GM23338 (cell line): ENCODE measurements around the gene CNOT4. TPM values are rescaled to one million over a fixed set of nuclear protein-coding genes. Genes with fewer than 3 reads are reported as not detected.
A peak's percentile ranks its signal among the peaks of the same experiment; 100 is the strongest.

Source experiments
- ATAC-seq: fragments of 200-7000 bp; cut with Tn5 transposase; 3 replicates; pipeline ENCODE4 v1.9.1; 2020
- DNase-seq: peaks from one replicate; pipeline ENCODE4 v3.0.0-alpha.2; 2015; ENCODE audit warnings: low spot score
- H2AFZ ChIP-seq: fragments of 200-600 bp; sonication (generic); 2 replicates; pipeline ENCODE4 v1.8.0; 2016; ENCODE audit warnings: antibody characterized with exemption, mild to moderate bottlenecking, moderate library complexity
- H3F3A ChIP-seq: fragments of 200-600 bp; sonication (generic); replicated peaks from 2 replicates; pipeline ENCODE4 v1.8.0; 2017; ENCODE audit warnings: antibody characterized with exemption, mixed run types, low read depth
- H3K27ac ChIP-seq: fragments of 200-600 bp; sonication (generic); 2 replicates; pipeline ENCODE4 v1.6.1; 2016; ENCODE audit warnings: low read depth
- H3K27me3 ChIP-seq: fragments of 200-600 bp; sonication (generic); 2 replicates; pipeline ENCODE4 v1.8.0; 2016; ENCODE audit warnings: mild to moderate bottlenecking, mixed run types, moderate library complexity; ENCODE audit not compliant: insufficient read depth
- H3K36me3 ChIP-seq: fragments of 200-600 bp; sonication (generic); 2 replicates; pipeline ENCODE4 v1.8.0; 2016; ENCODE audit warnings: mild to moderate bottlenecking; ENCODE audit not compliant: insufficient read depth
- H3K4me1 ChIP-seq: fragments of 200-600 bp; sonication (generic); 2 replicates; pipeline ENCODE4 v1.8.0; 2016; ENCODE audit warnings: mild to moderate bottlenecking, moderate library complexity; ENCODE audit not compliant: insufficient read depth
- H3K4me2 ChIP-seq: fragments of 200-600 bp; sonication (generic); 2 replicates; pipeline ENCODE4 v1.7.1; 2017; ENCODE audit warnings: mixed run types
- H3K4me3 ChIP-seq: fragments of 200-600 bp; sonication (generic); 2 replicates; pipeline ENCODE4 v1.6.1; 2016; ENCODE audit warnings: mixed run types
- H3K79me2 ChIP-seq: fragments of 200-600 bp; sonication (generic); replicated peaks from 2 replicates; pipeline ENCODE4 v1.8.0; 2017; ENCODE audit warnings: mild to moderate bottlenecking; ENCODE audit not compliant: insufficient read depth
- H3K9me2 ChIP-seq: fragments of 200-600 bp; sonication (generic); 2 replicates; pipeline ENCODE4 v1.8.0; 2017; ENCODE audit not compliant: insufficient read depth
- H4K20me1 ChIP-seq: fragments of 200-600 bp; sonication (generic); replicated peaks from 2 replicates; pipeline ENCODE4 v1.8.0; 2017; ENCODE audit warnings: mild to moderate bottlenecking; ENCODE audit not compliant: insufficient read depth
- H3K27ac Mint-ChIP-seq: 2 replicates; pipeline ENCODE4 v1.8.0; 2020; ENCODE audit warnings: inconsistent platforms, mild to moderate bottlenecking, moderate library complexity, mixed read lengths
- H3K27me3 Mint-ChIP-seq: 3 replicates; pipeline ENCODE4 v1.8.0; 2022; ENCODE audit warnings: low read depth, mild to moderate bottlenecking, moderate library complexity, mixed read lengths, inconsistent platforms; ENCODE audit not compliant: insufficient read depth, poor library complexity
- H3K36me3 Mint-ChIP-seq: 3 replicates; pipeline ENCODE4 v1.8.0; 2021; ENCODE audit warnings: low read depth, mild to moderate bottlenecking, inconsistent platforms, moderate library complexity, mixed read lengths
- H3K4me1 Mint-ChIP-seq: 3 replicates; pipeline ENCODE4 v1.8.0; 2020; ENCODE audit warnings: mild to moderate bottlenecking, inconsistent platforms, mixed read lengths
- H3K4me3 Mint-ChIP-seq: 3 replicates; pipeline ENCODE4 v1.8.0; 2021; ENCODE audit warnings: moderate library complexity, mild to moderate bottlenecking, inconsistent platforms, mixed read lengths
- H3K9me3 Mint-ChIP-seq: 3 replicates; pipeline ENCODE4 v1.8.0; 2020; ENCODE audit warnings: moderate library complexity, mild to moderate bottlenecking, inconsistent platforms, mixed read lengths
- CREB1 ChIP-seq: fragments of 250-450 bp; sonication (Bioruptor Pico); IDR thresholded peaks from 2 replicates; pipeline ENCODE4 v1.5.0; 2020; ENCODE audit warnings: low read depth, mild to moderate bottlenecking, moderate library complexity
- CTCF ChIP-seq, 2 experiments: fragments of 200-600 bp in 1 of 2; sonication (generic) in 1 of 2; conservative IDR thresholded peaks; 2 replicates each; pipeline versions ENCODE4 v1.5.1 to v1.6.1; 2016 to 2017; ENCODE audit warnings: antibody characterized with exemption in 2 of 2, low read depth in 2 of 2, mild to moderate bottlenecking in 2 of 2, moderate library complexity in 1 of 2
- ETS1 ChIP-seq: IDR thresholded peaks from 2 replicates; pipeline ENCODE4 v1.6.1; 2016; ENCODE audit warnings: antibody characterized with exemption
- EZH2 ChIP-seq: fragments of 200-600 bp; sonication (generic); IDR thresholded peaks from one replicate; pipeline ENCODE4 v1.8.0; 2017; ENCODE audit warnings: antibody characterized with exemption, mild to moderate bottlenecking, low read depth; ENCODE audit not compliant: unreplicated experiment
- EZH2phosphoT487 ChIP-seq: fragments of 200-600 bp; sonication (generic); IDR thresholded peaks from one replicate; pipeline ENCODE4 v1.8.1; 2018; ENCODE audit warnings: antibody characterized with exemption; ENCODE audit not compliant: unreplicated experiment
- JUNB ChIP-seq: IDR thresholded peaks from one replicate; pipeline ENCODE4 v1.6.1; 2016; ENCODE audit warnings: antibody characterized with exemption; ENCODE audit not compliant: unreplicated experiment
- NANOG ChIP-seq: IDR thresholded peaks from 2 replicates; pipeline ENCODE4 v1.6.1; 2016; ENCODE audit warnings: antibody characterized with exemption, borderline replicate concordance
- POLR2AphosphoS5 ChIP-seq: IDR thresholded peaks from 2 replicates; pipeline ENCODE4 v1.6.1; 2016; ENCODE audit warnings: antibody characterized with exemption, low read depth
- REST ChIP-seq: IDR thresholded peaks from one replicate; pipeline ENCODE4 v1.6.1; 2018; ENCODE audit warnings: antibody characterized with exemption; ENCODE audit not compliant: unreplicated experiment
- STAT1 ChIP-seq: IDR thresholded peaks from one replicate; pipeline ENCODE4 v1.6.1; 2016; ENCODE audit warnings: antibody characterized with exemption; ENCODE audit not compliant: unreplicated experiment
- ZNF114 ChIP-seq: fragments of 250-450 bp; sonication (Bioruptor Pico); IDR thresholded peaks from 2 replicates; pipeline ENCODE4 v1.5.0; 2020; ENCODE audit warnings: mild to moderate bottlenecking, moderate library complexity
- ZNF331 ChIP-seq: fragments of 250-450 bp; sonication (Bioruptor Pico); IDR thresholded peaks from 2 replicates; pipeline ENCODE4 v1.5.0; 2020; ENCODE audit warnings: low read depth, mild to moderate bottlenecking, moderate library complexity
- ZNF462 ChIP-seq: fragments of 250-450 bp; sonication (Bioruptor Pico); IDR thresholded peaks from 2 replicates; pipeline ENCODE4 v1.5.0; 2020; ENCODE audit warnings: mild to moderate bottlenecking, moderate library complexity
- polyA plus RNA-seq: library from polyadenylated mRNA; unstranded; fragments of >200 nt; fragmentation: Nextera tagmentation; extraction: Ambion mirVana; gene quantifications from 2 replicates; pipeline ENCODE4 v1.2.1, GENCODE V29; 2016
- total RNA-seq: library from RNA; depleted of rRNA; stranded (reverse); fragments of >200 nt; shearing (Covaris generic); gene quantifications from 2 replicates; pipeline ENCODE4 v1.2.3, GENCODE V29; 2014

Gene CNOT4
- total and polyA plus RNA-seq, 2 experiments from 2014 or later, result 18.9 to 26.2 TPM

DNA sequence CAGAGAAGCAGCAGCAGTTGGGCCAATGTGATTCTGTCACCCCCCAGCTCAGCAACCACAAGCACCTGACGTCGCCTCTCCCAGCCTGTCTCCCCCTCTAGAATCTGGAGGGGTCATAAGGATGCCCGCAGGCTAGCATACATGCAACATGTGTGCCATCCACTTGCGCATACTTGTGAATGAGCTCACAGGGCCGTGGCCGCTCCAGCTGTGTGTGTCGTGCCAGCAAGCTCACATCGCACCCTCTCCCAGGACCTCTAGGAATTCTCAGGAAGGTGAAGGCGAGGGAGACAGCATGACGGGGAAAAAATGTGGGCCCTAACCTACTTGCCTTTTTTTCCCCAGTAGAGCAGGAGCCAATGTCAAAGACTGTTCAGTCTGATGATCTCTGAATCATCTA is 195.9 kb downstream of the CNOT4 start:
- Histone ChIP-seq H3K36me3 (no peaks in the 10 kb centered on the region), H4K20me1 (no peaks in the 10 kb centered on the region), H3K4me2 (no peak overlapping the region), H3F3A (no peaks in the 10 kb centered on the region), H3K27me3 (no peaks in the 10 kb centered on the region), H3K79me2 (no peaks in the 10 kb centered on the region), H3K4me3 (no peak overlapping the region), H3K9me2 (no peaks in the 10 kb centered on the region; the same call in 1 of the 2 replicates), H3K4me1 (no peaks in the 10 kb centered on the region), H3K27ac (no peak overlapping the region), H2AFZ (peak overlapping the region; percentile 74; the same call in 1 of the 2 replicates)
- H3K9me3 Mint-ChIP-seq, result no peaks in the 10 kb centered on the region
- no peaks in the 10 kb centered on the region for H3K36me3 Mint-ChIP-seq
- H3K4me1 Mint-ChIP-seq, result peaks cover 6% of the 10 kb centered on the region
- H3K4me3 Mint-ChIP-seq, result no peak overlapping the region
- peaks cover 9% of the 10 kb centered on the region for H3K27me3 Mint-ChIP-seq
- ATAC-seq, result no peak
- no peak for TF ChIP-seq REST
- no peak for TF ChIP-seq STAT1
- no peak for TF ChIP-seq EZH2
- TF ChIP-seq ZNF114 (CRISPR knock-in tag), result no peak
- TF ChIP-seq ETS1, result no peak
- TF ChIP-seq CTCF (conservative IDR thresholded peaks at IDR 0.05; ENCODE audit: low read depth in 2 of 2), result no peak
- TF ChIP-seq ZNF462, result no peak
- no peak for TF ChIP-seq NANOG
- TF ChIP-seq POLR2AphosphoS5, result no peak
- TF ChIP-seq CREB1, result no peak
- TF ChIP-seq JUNB, result no peak
- TF ChIP-seq ZNF331, result no peak
- no peak for TF ChIP-seq EZH2phosphoT487
- H3K27ac Mint-ChIP-seq, result no peak overlapping the region
- no peak for DNase-seq
